ENCODE data around the gene TMTC3. TPM values are rescaled to one million over a fixed set of nuclear protein-coding genes. Genes with fewer than 3 reads are reported as not detected.
"Not testable (repeated sequence)": the region's sequence is repeated elsewhere in the genome, so short reads cannot be mapped to it uniquely, and the experiment has no call there.

TMTC3 gene
- total RNA-seq, 2 experiments from 2014 or later = 5.2 TPM

DNA sequence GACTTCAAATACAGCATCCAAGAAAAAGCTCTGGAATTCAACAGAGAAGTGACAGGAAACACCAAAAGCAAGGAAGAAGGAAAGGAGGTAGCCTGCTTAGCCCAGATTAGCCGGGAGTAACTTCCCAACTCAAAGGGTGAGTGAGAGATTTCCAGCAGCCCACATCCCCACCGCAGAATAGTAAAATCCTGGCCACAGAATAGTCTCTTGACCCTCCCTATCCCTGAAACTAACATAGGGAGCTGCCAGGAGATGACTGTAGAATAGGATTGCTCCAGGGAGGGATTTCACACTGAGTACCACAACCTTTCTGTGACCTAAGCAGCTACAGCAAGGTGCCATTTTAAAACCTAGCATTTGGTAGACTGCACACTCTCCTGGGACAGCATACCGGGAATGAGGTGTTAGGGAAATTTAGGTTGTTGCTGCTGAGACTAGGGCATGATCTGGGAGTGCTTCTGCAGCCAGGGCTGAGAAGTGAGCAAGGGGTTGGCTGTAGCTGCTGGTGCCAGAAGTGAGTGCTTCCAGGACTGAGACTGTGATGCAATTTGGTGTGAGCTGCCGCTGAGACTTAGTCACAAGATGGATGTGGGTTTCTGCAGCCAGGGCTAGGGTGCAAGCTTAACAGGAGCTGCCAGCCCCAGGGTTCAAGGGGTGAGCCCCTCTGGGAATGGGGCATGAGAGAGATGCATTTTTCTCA, 66.0 kb downstream of the TMTC3 start:
- Mint-ChIP-seq H3K27me3 (ENCODE audit: low read depth) (peaks cover 4% of the 10 kb centered on the region), H3K36me3 (ENCODE audit: low read depth) (no peaks in the 10 kb centered on the region), H3K4me1 (ENCODE audit: low read depth) (no peaks in the 10 kb centered on the region), H3K9me3 (peaks cover 32% of the 10 kb centered on the region), H3K4me3 (no peak overlapping the region), H3K27ac (no peak overlapping the region)
- intact Hi-C loops (cut with micrococcal nuclease) = no loop called here
- DNase-seq = no peak
- CTCF ChIA-PET = interaction anchor here (0.7 kb wide), 1 partner anchor 1035 kb away, joined by 3 read pairs; no protein-coding TSS in a partner anchor

DNA sequence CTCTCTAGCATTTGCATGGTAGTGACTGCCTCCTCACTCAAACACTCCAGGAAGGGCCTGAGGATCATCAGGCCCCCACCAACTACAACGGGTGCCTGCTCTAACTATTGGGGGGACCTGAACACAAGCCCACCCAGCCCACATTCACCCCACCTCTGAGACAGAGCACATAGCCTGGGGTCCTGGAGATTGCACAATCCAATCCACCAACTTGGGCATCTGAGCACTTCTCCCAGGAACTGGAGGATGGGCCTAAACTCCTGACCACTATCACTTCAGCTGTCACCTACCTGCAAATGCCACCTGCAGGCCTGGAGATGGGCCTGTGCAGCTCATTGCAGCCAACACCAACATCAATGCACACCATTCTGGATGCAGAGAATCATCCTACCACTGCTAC, 66.6 kb downstream of the TMTC3 start:
- peaks cover 28% of the 10 kb centered on the region for H3K9me3 Mint-ChIP-seq
- peaks cover 5% of the 10 kb centered on the region for H3K27me3 Mint-ChIP-seq (ENCODE audit: low read depth)
- no peak for DNase-seq
- peaks cover under 1% of the 10 kb centered on the region for H3K36me3 Mint-ChIP-seq (ENCODE audit: low read depth)
- CTCF ChIA-PET = no interaction called here
- no peaks in the 10 kb centered on the region for H3K4me1 Mint-ChIP-seq (ENCODE audit: low read depth)
- H3K27ac Mint-ChIP-seq = no peak overlapping the region
- no peak overlapping the region for H3K4me3 Mint-ChIP-seq
- intact Hi-C loops (cut with micrococcal nuclease) = no loop called here

DNA sequence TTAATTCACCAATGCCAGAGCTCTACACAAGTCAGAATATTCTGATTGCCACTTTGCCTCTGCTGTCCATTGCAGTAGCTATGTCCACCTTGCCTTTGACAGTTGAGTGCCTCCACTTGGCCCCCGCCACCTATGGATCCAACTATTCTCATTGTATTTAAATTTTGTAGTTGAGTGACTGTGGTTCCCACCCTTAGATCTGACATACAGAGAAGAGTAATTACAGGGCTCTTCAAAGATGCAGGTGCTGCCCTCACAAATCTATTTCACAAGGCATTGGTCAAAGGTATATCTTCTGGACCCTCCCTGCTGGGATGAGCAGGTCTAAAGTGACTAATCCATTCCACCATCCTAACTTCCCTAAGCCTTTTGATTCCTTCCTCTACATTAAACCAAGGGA, 68.2 kb downstream of the TMTC3 start:
- intact Hi-C loops (cut with micrococcal nuclease); H3K4me1 Mint-ChIP-seq (ENCODE audit: low read depth); H3K4me3 Mint-ChIP-seq; H3K36me3 Mint-ChIP-seq (ENCODE audit: low read depth); H3K27ac Mint-ChIP-seq; CTCF ChIA-PET; DNase-seq: not testable (repeated sequence)
- peaks cover 12% of the 10 kb centered on the region for H3K27me3 Mint-ChIP-seq (ENCODE audit: low read depth)
- peaks cover 32% of the 10 kb centered on the region for H3K9me3 Mint-ChIP-seq

DNA sequence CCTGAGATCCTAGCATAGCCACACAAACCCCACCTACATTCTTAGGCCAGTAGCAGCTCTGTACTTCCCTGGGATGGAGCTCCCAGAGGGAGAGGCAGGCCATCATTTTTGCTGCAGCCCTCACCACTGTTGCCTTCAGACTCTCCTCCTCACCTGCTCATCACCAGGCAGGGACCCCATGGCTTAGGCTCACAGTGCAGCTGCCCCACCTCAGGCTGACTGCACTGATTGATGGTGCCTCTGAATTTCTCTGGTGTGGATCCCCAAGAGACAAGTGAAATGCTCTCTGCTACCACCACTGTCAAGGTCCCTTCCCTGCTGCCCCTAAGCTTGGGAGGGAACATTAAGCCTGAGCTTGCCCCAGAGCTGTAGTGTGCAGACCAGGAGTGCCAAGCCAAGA, 76.2 kb downstream of the TMTC3 start:
- DNase-seq = no peak
- Mint-ChIP-seq H3K27me3 (ENCODE audit: low read depth) (peaks cover 8% of the 10 kb centered on the region), H3K4me1 (ENCODE audit: low read depth) (no peaks in the 10 kb centered on the region), H3K36me3 (ENCODE audit: low read depth) (peaks cover 3% of the 10 kb centered on the region), H3K4me3 (no peak overlapping the region), H3K27ac (no peak overlapping the region), H3K9me3 (peaks cover 23% of the 10 kb centered on the region)
- intact Hi-C loops (cut with micrococcal nuclease) = no loop called here
- CTCF ChIA-PET = interaction anchor here (1.4 kb wide), 1 partner anchor 81 kb away, joined by 3 read pairs; no protein-coding TSS in a partner anchor

DNA sequence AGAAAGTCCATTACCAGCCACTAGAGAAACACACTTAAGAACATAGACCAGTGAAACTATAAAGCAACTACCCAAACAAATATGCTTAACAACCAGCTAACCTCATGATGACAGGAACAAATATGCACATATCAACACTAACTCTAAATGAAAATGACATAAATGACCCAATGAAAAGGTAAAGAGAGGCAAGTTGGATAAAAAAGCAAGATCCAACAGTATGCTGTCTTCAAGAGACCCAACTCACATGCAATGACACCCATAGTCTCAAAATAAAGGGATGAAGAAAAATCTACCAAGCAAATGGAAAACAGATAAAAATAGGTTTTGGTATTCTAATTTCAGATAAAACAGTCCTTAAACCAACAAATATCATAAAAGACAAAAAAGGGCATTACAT, 77.8 kb downstream of the TMTC3 start:
- H3K4me1 Mint-ChIP-seq (ENCODE audit: low read depth) = no peaks in the 10 kb centered on the region
- DNase-seq = no peak
- intact Hi-C loops (cut with micrococcal nuclease) = no loop called here
- peaks cover 16% of the 10 kb centered on the region for H3K9me3 Mint-ChIP-seq
- CTCF ChIA-PET = interaction anchor here (0.7 kb wide), 2 partner anchors 31 to 1730 kb away, joined by 4 to 5 read pairs; no protein-coding TSS in a partner anchor
- H3K27me3 Mint-ChIP-seq (ENCODE audit: low read depth) = no peaks in the 10 kb centered on the region
- H3K4me3 Mint-ChIP-seq = no peak overlapping the region
- no peaks in the 10 kb centered on the region for H3K36me3 Mint-ChIP-seq (ENCODE audit: low read depth)
- H3K27ac Mint-ChIP-seq = no peak overlapping the region

DNA sequence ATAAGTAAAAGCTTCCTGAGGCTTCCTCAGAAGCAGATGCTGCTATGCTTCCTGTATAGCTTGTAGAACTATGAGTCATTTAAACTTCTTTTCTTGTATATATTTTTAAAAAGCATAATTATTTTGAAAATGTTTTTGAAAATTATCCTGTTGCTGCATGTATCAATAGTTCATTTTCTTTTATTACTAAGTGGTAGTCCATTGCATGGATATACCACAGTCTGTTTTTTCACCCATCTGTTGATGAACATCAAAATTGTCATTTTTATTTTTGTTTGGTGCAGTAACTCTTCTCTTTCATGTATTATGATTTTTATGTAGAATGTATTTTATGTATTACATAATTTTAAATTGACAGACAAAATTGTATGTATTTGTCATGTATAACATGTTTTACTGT, 81.4 kb downstream of the TMTC3 start:
- intact Hi-C loops (cut with micrococcal nuclease) = no loop called here

DNA sequence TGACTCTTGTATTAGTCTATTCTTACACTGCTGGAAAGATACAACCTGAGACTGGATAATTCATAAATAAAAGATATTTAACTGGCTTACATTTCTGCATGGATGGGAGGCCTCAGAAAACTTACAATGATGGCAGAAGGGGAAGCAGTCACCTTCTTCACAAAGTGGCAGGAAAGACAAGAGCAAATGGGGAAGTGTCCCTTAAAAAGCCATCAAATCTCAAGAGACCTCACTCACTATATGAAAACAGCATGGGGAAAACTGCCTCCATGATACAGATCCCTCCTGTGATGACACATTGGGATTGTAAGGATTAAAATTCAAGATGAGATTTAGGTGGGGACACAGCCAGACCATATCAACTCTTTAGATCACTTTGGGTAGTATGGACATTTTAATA, 83.7 kb downstream of the TMTC3 start:
- peaks cover 8% of the 10 kb centered on the region for H3K4me1 Mint-ChIP-seq (ENCODE audit: low read depth)
- intact Hi-C loops (cut with micrococcal nuclease) = no loop called here
- CTCF ChIA-PET = no interaction called here
- no peaks in the 10 kb centered on the region for H3K27me3 Mint-ChIP-seq (ENCODE audit: low read depth)
- no peak overlapping the region for H3K27ac Mint-ChIP-seq
- H3K4me3 Mint-ChIP-seq = no peak overlapping the region
- H3K36me3 Mint-ChIP-seq (ENCODE audit: low read depth) = no peaks in the 10 kb centered on the region
- peaks cover 6% of the 10 kb centered on the region for H3K9me3 Mint-ChIP-seq
- DNase-seq = no peak

More for the DNA sequence above, 81.4 kb downstream of the TMTC3 start:
- H3K27me3 Mint-ChIP-seq (ENCODE audit: low read depth) = no peaks in the 10 kb centered on the region
- no peaks in the 10 kb centered on the region for H3K36me3 Mint-ChIP-seq (ENCODE audit: low read depth)
- H3K27ac Mint-ChIP-seq = no peak overlapping the region
- H3K9me3 Mint-ChIP-seq = peaks cover 16% of the 10 kb centered on the region
- no peak for DNase-seq
- CTCF ChIA-PET = no interaction called here
- no peak overlapping the region for H3K4me3 Mint-ChIP-seq
- peaks cover 8% of the 10 kb centered on the region for H3K4me1 Mint-ChIP-seq (ENCODE audit: low read depth)

DNA sequence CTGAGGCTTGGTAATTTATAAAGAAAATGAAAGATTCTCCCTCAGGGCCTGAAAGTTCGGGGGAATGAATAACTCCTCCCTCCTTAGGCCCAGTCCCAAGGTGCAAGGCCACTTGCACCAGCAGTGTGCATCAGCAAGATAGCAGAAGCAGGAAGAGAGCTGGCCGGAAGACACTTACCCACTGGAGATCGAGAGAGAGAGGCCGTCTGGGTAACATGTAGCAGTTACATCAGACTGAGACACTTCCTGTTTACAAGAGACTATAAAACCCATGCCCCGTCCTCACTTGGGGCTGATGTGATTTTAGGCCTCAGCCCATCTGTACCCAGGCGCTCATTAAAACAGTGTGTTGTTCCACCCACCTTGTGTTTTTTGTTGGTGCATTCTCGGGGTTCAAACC, 85.2 kb downstream of the TMTC3 start:
- peaks cover 8% of the 10 kb centered on the region for H3K4me1 Mint-ChIP-seq (ENCODE audit: low read depth)
- intact Hi-C loops (cut with micrococcal nuclease) = no loop called here
- H3K27ac Mint-ChIP-seq = no peak overlapping the region
- no peaks in the 10 kb centered on the region for H3K36me3 Mint-ChIP-seq (ENCODE audit: low read depth)
- DNase-seq = peak; percentile 12
- peaks cover 2% of the 10 kb centered on the region for H3K9me3 Mint-ChIP-seq
- CTCF ChIA-PET = no interaction called here
- H3K27me3 Mint-ChIP-seq (ENCODE audit: low read depth) = no peaks in the 10 kb centered on the region
- H3K4me3 Mint-ChIP-seq = no peak overlapping the region

DNA sequence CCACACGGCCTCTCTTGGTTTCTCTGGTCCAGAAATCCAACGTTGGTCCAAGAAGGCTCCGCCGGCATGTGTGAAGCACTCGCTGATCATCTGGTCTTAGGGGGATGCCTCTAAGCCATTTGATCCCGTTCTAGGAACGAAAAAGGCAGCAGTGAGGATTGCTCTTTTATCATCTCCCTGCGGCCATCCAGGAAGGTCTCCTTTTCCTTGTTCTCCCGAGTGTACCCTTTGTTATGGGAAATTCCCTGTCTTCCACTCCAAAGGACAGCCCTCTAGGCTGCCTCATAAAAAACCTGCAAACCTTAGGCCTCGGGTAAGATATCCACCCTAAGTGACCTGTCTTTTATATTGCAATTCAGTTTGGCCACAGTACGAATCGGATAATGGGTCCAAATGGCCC, 85.8 kb downstream of the TMTC3 start:
- Mint-ChIP-seq H3K27me3 (ENCODE audit: low read depth) (no peaks in the 10 kb centered on the region), H3K9me3 (peaks cover 2% of the 10 kb centered on the region), H3K4me3 (no peak overlapping the region), H3K36me3 (ENCODE audit: low read depth) (no peaks in the 10 kb centered on the region), H3K4me1 (ENCODE audit: low read depth) (peaks cover 8% of the 10 kb centered on the region), H3K27ac (no peak overlapping the region)
- DNase-seq = no peak
- intact Hi-C loops (cut with micrococcal nuclease) = no loop called here
- CTCF ChIA-PET = no interaction called here

DNA sequence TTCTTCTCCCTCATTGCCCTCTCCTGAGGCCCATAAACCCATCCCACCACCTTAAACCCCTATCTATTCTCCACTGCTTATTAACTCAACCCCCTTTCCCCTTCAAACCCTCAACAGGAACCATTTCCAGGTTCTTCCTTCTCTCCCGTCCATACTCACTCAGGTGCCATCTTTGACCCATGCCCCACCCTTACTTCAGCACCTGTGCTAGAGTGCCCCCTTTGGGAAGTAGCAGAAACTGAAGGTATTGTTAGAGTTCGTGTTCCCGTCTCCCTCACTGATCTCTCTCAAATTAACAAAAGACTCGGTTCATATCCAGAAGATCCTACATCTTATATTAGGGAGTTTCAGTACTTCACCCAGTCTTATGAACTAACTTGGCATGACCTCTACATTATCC, 86.6 kb downstream of the TMTC3 start:
- Mint-ChIP-seq H3K9me3 (peaks cover 2% of the 10 kb centered on the region), H3K36me3 (ENCODE audit: low read depth) (no peaks in the 10 kb centered on the region), H3K4me1 (ENCODE audit: low read depth) (peaks cover 8% of the 10 kb centered on the region), H3K27me3 (ENCODE audit: low read depth) (no peaks in the 10 kb centered on the region), H3K4me3 (no peak overlapping the region), H3K27ac (no peak overlapping the region)
- CTCF ChIA-PET = no interaction called here
- intact Hi-C loops (cut with micrococcal nuclease) = no loop called here
- no peak for DNase-seq

DNA sequence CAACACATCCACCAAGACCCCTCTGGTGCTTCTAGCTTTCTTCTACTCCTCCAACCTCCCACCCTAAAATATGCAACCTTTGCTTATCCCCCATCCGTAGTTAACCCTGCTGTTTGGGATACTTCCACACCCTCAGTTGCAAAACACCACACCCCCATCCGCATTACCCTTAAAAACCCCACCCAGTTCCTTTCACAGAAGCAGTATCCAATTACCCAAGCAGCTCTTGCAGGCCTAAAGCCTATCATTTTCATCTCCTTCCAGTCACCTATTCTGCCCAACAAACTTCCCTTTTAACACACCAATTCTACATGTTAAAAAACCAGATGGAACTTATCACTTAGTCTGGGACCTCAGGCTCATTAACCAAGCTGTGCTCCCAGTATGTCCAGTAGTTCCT, 88.2 kb downstream of the TMTC3 start:
- no peaks in the 10 kb centered on the region for H3K36me3 Mint-ChIP-seq (ENCODE audit: low read depth)
- DNase-seq = no peak

DNA sequence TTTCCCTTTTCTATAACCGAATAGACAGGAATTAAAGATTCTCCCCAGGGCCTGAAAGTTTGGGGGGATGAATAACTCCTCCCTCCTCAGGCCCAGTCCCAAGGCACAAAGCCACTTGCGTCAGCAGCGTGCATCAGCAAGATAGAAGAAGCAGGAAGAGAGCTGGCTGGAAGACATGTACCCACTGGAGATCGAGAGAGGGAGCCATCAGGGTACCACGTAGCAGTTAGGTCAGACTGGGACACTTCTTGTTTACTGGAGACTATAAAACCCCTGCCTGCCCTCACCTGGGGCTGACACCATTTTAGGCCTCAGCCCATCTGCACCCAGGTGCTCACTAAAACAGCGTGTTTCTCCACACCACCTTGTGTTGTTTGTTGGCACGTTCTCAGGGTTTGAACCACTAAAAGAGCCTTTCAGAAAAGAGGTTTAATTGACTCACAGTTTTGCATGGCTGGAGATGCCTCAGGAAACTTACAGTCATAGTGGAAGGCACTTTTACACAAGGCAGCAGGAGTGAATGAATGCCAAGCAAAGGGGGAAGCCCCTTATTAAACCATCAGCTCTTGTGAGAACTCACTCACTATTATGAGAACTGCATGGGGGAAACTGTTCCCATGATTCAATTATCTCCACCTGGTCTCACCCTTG, 93.2 kb downstream of the TMTC3 start:
- Mint-ChIP-seq H3K27me3 (ENCODE audit: low read depth) (peaks cover 4% of the 10 kb centered on the region), H3K4me3 (no peak overlapping the region), H3K27ac (no peak overlapping the region), H3K36me3 (ENCODE audit: low read depth) (no peaks in the 10 kb centered on the region), H3K9me3 (peaks cover 4% of the 10 kb centered on the region), H3K4me1 (ENCODE audit: low read depth) (peaks cover 29% of the 10 kb centered on the region)
- peak; percentile 65 for DNase-seq
- intact Hi-C loops (cut with micrococcal nuclease) = loop anchor here (1.0 to 10.0 kb wide), 6 partner anchors 64 to 809 kb away; partner anchors contain the start of genes CEP290 and TMTC3
- CTCF ChIA-PET = no interaction called here

More for the DNA sequence above, 88.2 kb downstream of the TMTC3 start:
- Mint-ChIP-seq H3K4me1 (ENCODE audit: low read depth) (peaks cover 14% of the 10 kb centered on the region), H3K4me3 (no peak overlapping the region), H3K9me3 (peaks cover 2% of the 10 kb centered on the region), H3K27ac (no peak overlapping the region), H3K27me3 (ENCODE audit: low read depth) (no peaks in the 10 kb centered on the region)
- intact Hi-C loops (cut with micrococcal nuclease) = loop anchor here (10.0 kb wide), 1 partner anchor 815 kb away; no protein-coding TSS in a partner anchor
- CTCF ChIA-PET = no interaction called here

DNA sequence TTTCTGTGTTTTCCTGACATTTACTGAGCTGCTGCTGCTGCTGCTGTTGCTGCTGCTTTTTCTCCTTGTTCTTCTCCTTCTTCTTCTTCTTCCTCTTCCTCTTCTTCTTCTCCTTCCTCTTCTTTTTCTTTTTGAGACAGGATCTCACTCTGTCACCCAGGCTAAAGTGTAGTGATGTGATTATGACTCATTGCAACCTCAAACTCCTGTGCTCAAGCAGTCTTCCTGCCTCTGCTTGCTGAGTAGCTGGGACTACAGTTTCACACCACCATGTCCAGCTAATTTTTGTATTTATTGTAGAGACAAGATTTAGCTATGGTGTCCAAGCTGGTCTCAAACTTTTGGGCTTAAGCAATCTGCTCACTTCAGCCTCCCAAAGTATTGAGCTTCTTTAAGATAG, 95.8 kb downstream of the TMTC3 start:
- H3K36me3 Mint-ChIP-seq (ENCODE audit: low read depth) = no peaks in the 10 kb centered on the region
- peaks cover 46% of the 10 kb centered on the region for H3K4me1 Mint-ChIP-seq (ENCODE audit: low read depth)
- peak; percentile 22 for DNase-seq
- peaks cover 4% of the 10 kb centered on the region for H3K27me3 Mint-ChIP-seq (ENCODE audit: low read depth)
- peak overlapping the region; percentile 65 for H3K27ac Mint-ChIP-seq
- intact Hi-C loops (cut with micrococcal nuclease) = loop anchor here (10.0 kb wide), 1 partner anchor 807 kb away; no protein-coding TSS in a partner anchor
- CTCF ChIA-PET = no interaction called here
- no peak overlapping the region for H3K4me3 Mint-ChIP-seq
- peaks cover 4% of the 10 kb centered on the region for H3K9me3 Mint-ChIP-seq
